Activated naive CD8-positive, alpha-beta T cell (primary cell): ENCODE results near the gene GABRR3.

ENCODE experiments used
- H3K27ac Mint-ChIP-seq: one replicate; pipeline ENCODE4 v1.8.0; 2021; ENCODE audit warnings: mixed read lengths
- H3K27me3 Mint-ChIP-seq: one replicate; pipeline ENCODE4 v1.8.0; 2021; ENCODE audit warnings: mixed read lengths
- H3K36me3 Mint-ChIP-seq: one replicate; pipeline ENCODE4 v1.8.0; 2021; ENCODE audit warnings: mixed read lengths
- H3K4me1 Mint-ChIP-seq: one replicate; pipeline ENCODE4 v1.8.0; 2021; ENCODE audit warnings: low read depth, mixed read lengths
- H3K4me3 Mint-ChIP-seq: one replicate; pipeline ENCODE4 v1.8.0; 2021; ENCODE audit warnings: mild to moderate bottlenecking, mixed read lengths
- H3K9me3 Mint-ChIP-seq: one replicate; pipeline ENCODE4 v1.8.0; 2021; ENCODE audit warnings: low read depth, mixed read lengths

Gene GABRR3

DNA sequence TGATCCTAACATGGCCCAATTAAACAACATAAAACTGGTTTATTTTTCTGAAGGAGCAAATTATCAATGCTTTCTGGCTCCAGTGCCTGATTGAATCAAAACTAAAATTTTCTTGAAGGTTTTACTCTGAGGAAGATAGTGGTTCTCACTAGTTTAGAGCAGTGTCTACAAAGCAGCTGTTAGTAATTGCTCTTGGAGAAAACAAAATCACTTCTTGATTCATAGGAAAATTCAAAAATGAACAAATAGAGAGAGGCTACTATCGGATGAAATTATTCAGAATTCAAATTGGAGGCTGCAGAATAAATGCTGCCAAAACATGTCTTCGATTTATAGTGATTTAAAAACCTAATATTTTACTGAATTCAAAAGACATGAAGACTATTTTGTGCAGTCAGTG is 47.8 kb downstream of the GABRR3 start:
- Mint-ChIP-seq H3K9me3 (no peaks in the 10 kb centered on the region), H3K4me1 (peaks cover 18% of the 10 kb centered on the region), H3K36me3 (no peaks in the 10 kb centered on the region), H3K27me3 (no peaks in the 10 kb centered on the region), H3K4me3 (no peak overlapping the region), H3K27ac (no peak overlapping the region)

DNA sequence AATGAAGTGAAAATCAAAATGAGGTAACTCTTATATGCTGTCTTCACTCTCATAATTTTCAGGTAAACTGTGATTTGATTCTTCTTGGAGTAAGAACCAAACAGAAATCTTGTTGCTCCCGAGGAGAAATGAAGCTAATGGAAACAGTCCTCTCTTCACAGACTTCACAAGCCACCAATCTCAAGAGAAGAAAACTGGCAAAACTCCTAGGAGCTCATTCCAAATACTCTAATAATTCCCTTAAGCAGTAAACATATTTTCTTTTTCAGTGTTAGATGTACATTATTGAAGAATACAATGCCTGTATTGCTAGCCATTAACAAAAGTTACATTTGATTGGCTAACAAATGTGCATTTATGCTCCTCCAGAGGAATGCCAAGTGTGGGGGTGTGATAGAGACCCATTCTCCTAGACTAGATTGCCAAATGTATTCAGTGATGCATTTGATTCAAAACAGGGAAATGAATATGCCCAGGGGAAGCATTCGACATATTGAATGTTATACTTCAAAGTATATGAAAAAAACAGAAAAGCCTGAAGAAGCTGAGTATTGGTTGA is 51.1 kb downstream of the GABRR3 start:
- H3K27ac Mint-ChIP-seq: no peak overlapping the region
- H3K27me3 Mint-ChIP-seq: no peaks in the 10 kb centered on the region
- no peak overlapping the region for H3K4me3 Mint-ChIP-seq
- peaks cover 5% of the 10 kb centered on the region for H3K4me1 Mint-ChIP-seq
- H3K36me3 Mint-ChIP-seq: peaks cover 2% of the 10 kb centered on the region
- H3K9me3 Mint-ChIP-seq: no peaks in the 10 kb centered on the region

GRCh38 chr3:97981886-97982285 is 53.2 kb downstream of the GABRR3 start:
- Mint-ChIP-seq H3K4me3 (peak overlapping the region; percentile 17), H3K36me3 (peaks cover 2% of the 10 kb centered on the region), H3K27ac (peak overlapping the region; percentile 64), H3K27me3 (no peaks in the 10 kb centered on the region), H3K9me3 (no peaks in the 10 kb centered on the region), H3K4me1 (peaks cover 5% of the 10 kb centered on the region)

DNA sequence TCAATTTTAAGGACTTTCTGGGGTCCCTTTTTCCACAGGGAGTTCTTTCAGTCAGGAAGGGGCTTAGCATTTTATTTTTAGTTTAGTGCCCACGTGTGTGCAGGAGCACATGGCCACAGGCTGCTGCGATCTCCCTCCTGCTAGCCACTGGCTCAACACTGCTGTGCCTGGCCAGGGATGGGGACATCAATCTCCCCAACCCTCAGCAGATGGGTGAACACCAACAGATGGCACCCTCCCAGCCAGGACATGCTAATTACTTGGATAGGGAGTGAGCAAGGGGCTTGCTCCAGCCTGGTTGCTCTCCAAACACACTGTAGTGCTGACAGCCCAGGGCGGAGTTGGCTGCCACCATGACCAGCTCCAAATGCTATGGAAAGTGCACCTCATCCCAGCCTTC is 55.5 kb downstream of the GABRR3 start:
- Mint-ChIP-seq H3K4me3 (no peak overlapping the region), H3K36me3 (peaks cover 2% of the 10 kb centered on the region), H3K9me3 (no peaks in the 10 kb centered on the region)

DNA sequence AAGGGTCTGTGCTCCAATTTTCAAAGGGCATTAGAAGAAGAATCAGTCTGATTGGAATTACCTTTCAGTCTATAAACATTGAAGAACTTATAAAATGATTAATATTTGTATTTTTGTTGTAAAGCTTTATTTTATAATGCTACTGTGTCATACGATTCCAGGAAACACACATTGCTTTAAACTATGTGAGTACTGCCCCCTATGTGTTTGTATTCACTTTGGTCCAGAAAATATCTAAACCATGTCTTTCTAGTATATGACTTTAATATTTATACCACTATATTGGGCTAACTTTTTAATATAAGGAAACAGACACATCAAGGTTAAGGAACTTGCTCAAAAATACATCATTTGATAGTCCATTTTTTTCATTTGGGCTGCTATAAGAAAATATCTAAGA is 59.6 kb downstream of the GABRR3 start:
- peaks cover 2% of the 10 kb centered on the region for H3K36me3 Mint-ChIP-seq
- no peaks in the 10 kb centered on the region for H3K9me3 Mint-ChIP-seq
- no peaks in the 10 kb centered on the region for H3K27me3 Mint-ChIP-seq
- H3K27ac Mint-ChIP-seq: no peak overlapping the region
- no peak overlapping the region for H3K4me3 Mint-ChIP-seq
- peaks cover 27% of the 10 kb centered on the region for H3K4me1 Mint-ChIP-seq

More for the DNA sequence above, 55.5 kb downstream of the GABRR3 start:
- no peaks in the 10 kb centered on the region for H3K27me3 Mint-ChIP-seq
- H3K27ac Mint-ChIP-seq: no peak overlapping the region
- H3K4me1 Mint-ChIP-seq: peaks cover 12% of the 10 kb centered on the region

DNA sequence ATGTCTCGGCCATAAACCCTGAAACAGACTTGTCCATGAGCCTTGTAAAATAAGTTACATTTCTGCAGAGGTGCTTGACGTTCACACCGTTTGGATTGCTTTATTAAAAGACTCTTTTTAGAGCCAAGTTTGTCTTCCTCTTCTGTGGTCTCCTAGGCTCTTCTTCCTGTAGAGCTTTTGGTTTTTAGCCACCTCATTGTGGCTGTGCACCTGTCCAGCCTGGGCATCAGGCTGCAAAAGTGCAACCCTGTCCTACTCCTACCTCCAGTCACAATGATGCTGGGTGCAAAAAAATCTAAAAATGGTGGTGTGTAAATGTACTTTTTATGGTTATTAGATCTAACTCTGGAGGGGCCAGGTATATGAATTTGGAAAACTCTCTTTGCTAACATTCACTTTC is 60.1 kb downstream of the GABRR3 start:
- Mint-ChIP-seq H3K4me3 (no peak overlapping the region), H3K9me3 (no peaks in the 10 kb centered on the region), H3K4me1 (peaks cover 32% of the 10 kb centered on the region), H3K36me3 (peaks cover under 1% of the 10 kb centered on the region), H3K27me3 (no peaks in the 10 kb centered on the region), H3K27ac (no peak overlapping the region)

GRCh38 chr3:97972976-97973375 is 62.1 kb downstream of the GABRR3 start:
- Mint-ChIP-seq H3K27me3 (no peaks in the 10 kb centered on the region), H3K4me3 (peak overlapping the region; percentile 78)

GRCh38 chr3:97971679-97972567 is 63.2 kb downstream of the GABRR3 start, which contains the start of gene RIOX2:
Gene RIOX2, minus strand, starts transcription at chr3:97972431. Its CDS starts 4,838 bp downstream, at chr3:97967593.
- Mint-ChIP-seq H3K27me3 (no peaks in the 10 kb centered on the region), H3K4me3 (peak within 1 kb of the TSS; percentile 88), H3K4me1 (peaks cover 61% of the 10 kb centered on the region), H3K36me3 (peaks cover 3% of the 10 kb centered on the region), H3K9me3 (no peaks in the 10 kb centered on the region), H3K27ac (peak within 1 kb of the TSS; percentile 90)

More at GRCh38 chr3:97972976-97973375, 62.1 kb downstream of the GABRR3 start:
- H3K9me3 Mint-ChIP-seq: no peaks in the 10 kb centered on the region
- H3K27ac Mint-ChIP-seq: peak overlapping the region; percentile 75
- peaks cover 51% of the 10 kb centered on the region for H3K4me1 Mint-ChIP-seq
- H3K36me3 Mint-ChIP-seq: no peaks in the 10 kb centered on the region

GRCh38 chr3:97970956-97971620 is 64.0 kb downstream of the GABRR3 start:
- H3K4me3 Mint-ChIP-seq: peak overlapping the region; percentile 88
- H3K27me3 Mint-ChIP-seq: no peaks in the 10 kb centered on the region
- H3K36me3 Mint-ChIP-seq: peaks cover 7% of the 10 kb centered on the region
- H3K9me3 Mint-ChIP-seq: no peaks in the 10 kb centered on the region
- H3K4me1 Mint-ChIP-seq: peaks cover 69% of the 10 kb centered on the region
- H3K27ac Mint-ChIP-seq: peak overlapping the region; percentile 90

- Mint-ChIP-seq H3K4me1 (peaks cover 76% of the 10 kb centered on the region), H3K36me3 (peaks cover 10% of the 10 kb centered on the region), H3K4me3 (peak overlapping the region; percentile 88), H3K9me3 (no peaks in the 10 kb centered on the region), H3K27ac (peak overlapping the region; percentile 90), H3K27me3 (no peaks in the 10 kb centered on the region)
These were observed 65.0 kb downstream of the GABRR3 start for GRCh38 chr3:97970156-97970555.

DNA sequence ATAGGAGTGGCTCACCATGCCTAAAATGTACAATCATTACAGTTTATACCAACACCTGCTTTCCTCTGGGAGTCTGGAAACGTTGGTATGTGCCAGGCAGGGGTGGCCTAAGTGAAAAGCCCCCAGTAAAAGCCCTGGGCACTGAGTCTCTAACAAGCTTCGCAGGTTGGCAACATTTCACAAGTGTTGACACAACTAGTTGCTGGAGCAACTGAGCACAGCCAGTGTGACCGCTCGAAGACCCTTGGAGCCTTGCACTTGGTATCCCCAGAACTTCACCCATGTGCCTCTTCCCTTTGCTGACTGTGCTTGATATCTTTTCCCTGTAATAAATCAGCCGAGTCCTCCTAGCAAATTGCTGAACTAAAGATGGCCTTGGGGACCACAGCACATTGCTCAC is 65.6 kb downstream of the GABRR3 start:
- peak overlapping the region; percentile 88 for H3K4me3 Mint-ChIP-seq
- no peaks in the 10 kb centered on the region for H3K27me3 Mint-ChIP-seq
- H3K9me3 Mint-ChIP-seq: no peaks in the 10 kb centered on the region
- H3K36me3 Mint-ChIP-seq: peaks cover 12% of the 10 kb centered on the region
- peaks cover 75% of the 10 kb centered on the region for H3K4me1 Mint-ChIP-seq
- H3K27ac Mint-ChIP-seq: no peak overlapping the region

DNA sequence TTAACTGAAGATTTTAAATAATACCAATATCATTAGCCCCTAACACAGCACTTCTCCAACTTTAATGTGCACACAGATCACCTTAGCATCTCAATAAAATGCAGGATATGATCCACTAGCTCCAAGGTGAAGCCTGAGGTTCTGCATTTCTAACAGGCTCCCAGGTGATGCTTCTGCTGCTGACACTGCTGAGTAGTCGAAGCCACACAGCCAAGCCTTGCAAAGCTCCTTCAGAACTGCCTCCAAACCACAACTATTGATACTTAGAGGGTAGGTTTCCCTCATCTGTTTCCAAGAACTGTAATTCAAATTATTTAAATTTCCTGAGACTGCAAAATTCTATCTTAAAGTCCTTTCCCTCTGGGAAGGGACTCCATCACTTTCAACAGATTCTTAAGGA is 66.7 kb downstream of the GABRR3 start:
- peaks cover 84% of the 10 kb centered on the region for H3K4me1 Mint-ChIP-seq
- H3K9me3 Mint-ChIP-seq: no peaks in the 10 kb centered on the region
- H3K27ac Mint-ChIP-seq: no peak overlapping the region
- H3K4me3 Mint-ChIP-seq: no peak overlapping the region
- H3K27me3 Mint-ChIP-seq: no peaks in the 10 kb centered on the region
- peaks cover 16% of the 10 kb centered on the region for H3K36me3 Mint-ChIP-seq

DNA sequence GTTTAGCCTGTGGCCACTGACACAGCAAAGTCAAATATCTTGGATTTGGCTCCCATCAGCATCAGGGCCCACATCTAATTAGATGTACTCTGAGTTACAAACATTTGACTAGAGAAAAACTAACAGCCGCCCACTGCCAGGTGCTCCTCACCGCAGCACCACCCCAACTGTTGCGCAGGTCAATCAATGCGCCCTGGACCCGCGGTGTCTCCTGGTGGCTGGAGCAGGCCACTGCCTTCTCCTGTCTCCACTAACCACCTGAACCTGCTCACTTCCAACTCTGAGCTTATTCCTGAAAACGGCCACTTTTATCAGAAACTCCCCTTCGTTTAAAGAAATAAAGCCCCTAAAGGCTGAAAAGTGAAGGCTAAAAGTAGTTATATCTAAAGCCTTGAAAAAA is 67.1 kb downstream of the GABRR3 start:
- Mint-ChIP-seq H3K4me3 (peak overlapping the region; percentile 10), H3K27ac (no peak overlapping the region), H3K36me3 (peaks cover 16% of the 10 kb centered on the region), H3K27me3 (no peaks in the 10 kb centered on the region), H3K9me3 (no peaks in the 10 kb centered on the region), H3K4me1 (peaks cover 81% of the 10 kb centered on the region)

- Mint-ChIP-seq H3K4me3 (no peak overlapping the region), H3K27ac (no peak overlapping the region), H3K9me3 (no peaks in the 10 kb centered on the region), H3K4me1 (peaks cover 38% of the 10 kb centered on the region), H3K27me3 (no peaks in the 10 kb centered on the region), H3K36me3 (peaks cover 17% of the 10 kb centered on the region)
These were observed 73.9 kb downstream of the GABRR3 start for GRCh38 chr3:97960993-97961766.
